A673 (cell line): ENCODE measurements around the gene HTRA2. TPM values are rescaled to one million over a fixed set of nuclear protein-coding genes. Genes with fewer than 3 reads are reported as not detected.

Experiments used
- BruUV-seq: library from RNA; stranded (reverse); fragments of 400-500 nt; replicated peaks from 2 replicates; lab custom pipeline; 2021; lab: Mats Ljungman, UMichigan
- CTCF ChIA-PET: fragments of 300-600 bp; sonication (Branson Sonifier 250); formaldehyde crosslinking; loops from one replicate; lab custom pipeline; 2022; ENCODE audit warnings: antibody characterized with exemption; lab: Charles Lee
- POLR2A ChIA-PET: fragments of 300-600 bp; sonication (Branson Sonifier 250); formaldehyde crosslinking; loops from one replicate; lab custom pipeline; 2022; ENCODE audit warnings: antibody characterized with exemption; ENCODE audit not compliant: low non-redundant PET; lab: Charles Lee
- DNase-seq: peaks from one replicate; pipeline ENCODE4 v3.0.0-alpha.2; 2015; ENCODE audit warnings: low spot score
- H3K27ac ChIP-seq: fragments of 200-600 bp; sonication (generic); 2 replicates; pipeline ENCODE4 v1.5.1; 2016; ENCODE audit warnings: mixed run types, low read depth, mild to moderate bottlenecking, mixed read lengths, antibody characterized with exemption, low read length; ENCODE audit not compliant: poor library complexity, severe bottlenecking
- H3K27me3 ChIP-seq: fragments of 200-600 bp; sonication (generic); replicated peaks from 2 replicates; pipeline ENCODE4 v1.6.1; 2017; ENCODE audit warnings: mixed run types, low read depth, mild to moderate bottlenecking, mixed read lengths, antibody characterized with exemption, low read length; ENCODE audit not compliant: insufficient read depth, poor library complexity
- H3K36me3 ChIP-seq: fragments of 200-600 bp; sonication (generic); 2 replicates; pipeline ENCODE4 v1.6.1; 2016; ENCODE audit warnings: mixed run types, mild to moderate bottlenecking, mixed read lengths, antibody characterized with exemption, low read length; ENCODE audit not compliant: insufficient read depth, poor library complexity, severe bottlenecking
- H3K4me1 ChIP-seq: fragments of 200-600 bp; sonication (generic); 2 replicates; pipeline ENCODE4 v1.6.1; 2017; ENCODE audit warnings: mixed run types, mild to moderate bottlenecking, mixed read lengths, antibody characterized with exemption, low read length; ENCODE audit not compliant: insufficient read depth, poor library complexity, severe bottlenecking
- H3K4me3 ChIP-seq: fragments of 200-600 bp; sonication (generic); 2 replicates; pipeline ENCODE4 v1.5.1; 2016; ENCODE audit warnings: low read depth, mixed run types, mild to moderate bottlenecking, mixed read lengths, low read length; ENCODE audit not compliant: poor library complexity, severe bottlenecking
- H3K9me3 ChIP-seq: fragments of 200-600 bp; sonication (generic); 2 replicates; pipeline ENCODE4 v1.6.1; 2016; ENCODE audit warnings: mixed run types, low read depth, mild to moderate bottlenecking, mixed read lengths, antibody characterized with exemption, low read length; ENCODE audit not compliant: poor library complexity, severe bottlenecking
- CTCF ChIP-seq: fragments of 300-800, 200-600 bp; sonication (generic); conservative IDR thresholded peaks from 2 replicates; pipeline ENCODE4 v1.5.1; 2017; ENCODE audit warnings: low read depth, mild to moderate bottlenecking, antibody characterized with exemption, low read length, moderate library complexity, mixed read lengths
- EZH2 ChIP-seq: fragments of 200-600 bp; sonication (generic); IDR thresholded peaks from 2 replicates; pipeline ENCODE4 v1.6.1; 2017; ENCODE audit warnings: borderline replicate concordance, low read depth, mild to moderate bottlenecking, mixed read lengths, antibody characterized with exemption, low read length; ENCODE audit not compliant: poor library complexity, severe bottlenecking
- intact Hi-C: fragments of 100-400 bp; cut with micrococcal nuclease; formaldehyde crosslinking; loops from one replicate; pipeline ENCODE4 v1.10.0; 2022; ENCODE audit not compliant: unreplicated experiment
- total RNA-seq: library from RNA; stranded (reverse); gene quantifications from 2 replicates; pipeline ENCODE4 v1.2.3, GENCODE V29; 2021

HTRA2 gene
- total RNA-seq, 1 experiment from 2014 or later, result 35.1 TPM

GRCh38 chr2:74515271-74515980 lies 14.3 kb upstream of the HTRA2 start:
- CTCF ChIA-PET, result no interaction called here
- H3K4me3 ChIP-seq, result no peak overlapping the region

GRCh38 chr2:74515981-74516633 lies 13.6 kb upstream of the HTRA2 start:
- ChIA-PET POLR2A (no interaction called here), CTCF (no interaction called here)
- peaks cover 76% of the 10 kb centered on the region for H3K27me3 ChIP-seq
- H3K27ac ChIP-seq, result no peak overlapping the region
- peak; percentile 38 for DNase-seq
- peaks cover 21% of the 10 kb centered on the region for H3K4me1 ChIP-seq
- no peaks in the 10 kb centered on the region for H3K9me3 ChIP-seq
- no peak overlapping the region for H3K4me3 ChIP-seq
- intact Hi-C loops, result no loop called here
- no peak for TF ChIP-seq EZH2
- TF ChIP-seq CTCF, result no peak
- no TSS peak for BruUV-seq
- no peaks in the 10 kb centered on the region for H3K36me3 ChIP-seq

More at GRCh38 chr2:74515271-74515980, 14.3 kb upstream of the HTRA2 start:
- Histone ChIP-seq H3K4me1 (peaks cover 21% of the 10 kb centered on the region), H3K27ac (no peak overlapping the region), H3K9me3 (no peaks in the 10 kb centered on the region), H3K27me3 (peaks cover 75% of the 10 kb centered on the region), H3K36me3 (no peaks in the 10 kb centered on the region)
- POLR2A ChIA-PET, result no interaction called here
- TF ChIP-seq EZH2 (no peak), CTCF (no peak)
- BruUV-seq, result no TSS peak
- intact Hi-C loops, result no loop called here
- no peak for DNase-seq

GRCh38 chr2:74516650-74517049 lies 13.1 kb upstream of the HTRA2 start:
- no peak for DNase-seq
- no peak overlapping the region for H3K4me3 ChIP-seq
- H3K27ac ChIP-seq, result no peak overlapping the region
- no peaks in the 10 kb centered on the region for H3K36me3 ChIP-seq
- H3K4me1 ChIP-seq, result peaks cover 21% of the 10 kb centered on the region
- peaks cover 76% of the 10 kb centered on the region for H3K27me3 ChIP-seq
- BruUV-seq, result no TSS peak
- ChIA-PET POLR2A (no interaction called here), CTCF (no interaction called here)
- intact Hi-C loops, result no loop called here
- H3K9me3 ChIP-seq, result no peaks in the 10 kb centered on the region
- TF ChIP-seq EZH2 (no peak), CTCF (no peak)
